ENCODE results near the gene PDZD4.
A peak's percentile ranks its signal among the peaks of the same experiment; 100 is the strongest.

Gene PDZD4

GRCh38 chrX:153770601-153771414, 59.5 kb downstream of the PDZD4 start:
- no peak for DNase-seq

- no peak for DNase-seq
These were observed 60.3 kb downstream of the PDZD4 start for GRCh38 chrX:153769865-153770600.

GRCh38 chrX:153769158-153769864, 61.0 kb downstream of the PDZD4 start:
- no peak for DNase-seq

- no peak for DNase-seq
These were observed 61.8 kb downstream of the PDZD4 start for GRCh38 chrX:153768311-153769157.

- DNase-seq = no peak
These were observed 62.7 kb downstream of the PDZD4 start for GRCh38 chrX:153767674-153768055.

GRCh38 chrX:153766871-153767673, 63.3 kb downstream of the PDZD4 start:
- no peak for DNase-seq

GRCh38 chrX:153766098-153766817, 64.1 kb downstream of the PDZD4 start:
- no peak for DNase-seq

- DNase-seq = no peak
These were observed 64.9 kb downstream of the PDZD4 start for GRCh38 chrX:153765138-153766079.

GRCh38 chrX:153764786-153765137, 65.6 kb downstream of the PDZD4 start:
- DNase-seq = no peak

- peak; percentile 22 for DNase-seq
These were observed 66.2 kb downstream of the PDZD4 start, which contains the start of gene PLXNB3 for GRCh38 chrX:153763989-153764755. Gene PLXNB3 (plus strand): TSS chrX:153764249. CDS start chrX:153765536, 1,287 bp downstream.

- DNase-seq = no peak
These were observed 66.9 kb downstream of the PDZD4 start for GRCh38 chrX:153763298-153763932.

GRCh38 chrX:153762626-153763173, 67.6 kb downstream of the PDZD4 start:
- DNase-seq = no peak

- DNase-seq = no peak
These were observed 68.5 kb downstream of the PDZD4 start for GRCh38 chrX:153761863-153762262.

- DNase-seq = no peak
These were observed 75.2 kb downstream of the PDZD4 start for GRCh38 chrX:153755136-153755535.
